LNCAP (cell line): ENCODE data around the gene SEC24C.

Experiments used
- CTCF ChIP-seq: fragments of 450-650 bp; IDR thresholded peaks from 2 replicates; pipeline ENCODE4 v1.5.1; 2017; ENCODE audit warnings: mild to moderate bottlenecking

SEC24C gene

GRCh38 chr10:73809061-73809818 lies 65.1 kb downstream of the SEC24C start:
- TF ChIP-seq CTCF: no peak

- no peak for TF ChIP-seq CTCF
Observed at GRCh38 chr10:73810358-73810734, 66.2 kb downstream of the SEC24C start.

- no peak for TF ChIP-seq CTCF
Observed at GRCh38 chr10:73810735-73811465, 66.7 kb downstream of the SEC24C start.

GRCh38 chr10:73812657-73813056 lies 68.5 kb downstream of the SEC24C start:
- TF ChIP-seq CTCF: no peak

- TF ChIP-seq CTCF: no peak
Observed at GRCh38 chr10:73813333-73813732, 69.2 kb downstream of the SEC24C start.

- TF ChIP-seq CTCF: no peak
Observed at GRCh38 chr10:73814276-73814895, 70.2 kb downstream of the SEC24C start.

- TF ChIP-seq CTCF: peak; percentile 30; the same call in 1 of the 2 replicates
Observed at GRCh38 chr10:73814896-73815718, 70.9 kb downstream of the SEC24C start.
